Gastrocnemius medialis (tissue), 4 donors: ENCODE measurements around the gene RALGAPA1. TPM values are rescaled to one million over a fixed set of nuclear protein-coding genes. Genes with fewer than 3 reads are reported as not detected.

Experiments
- ATAC-seq, 2 donors: fragments of 150-250 bp; one replicate each; pipeline ENCODE4 v1.9.1; 2016
- DNase-seq, 2 donors: peaks; one replicate each; pipeline ENCODE4 v3.0.0-alpha.2; 2019
- H3K27ac ChIP-seq, 4 donors: fragments of 200-600 bp; sonication (generic); 1 replicate in 1 of 4; 2 replicates in 3 of 4; pipeline ENCODE4 v1.5.1; 2016 to 2018; ENCODE audit warnings: mild to moderate bottlenecking in 2 of 4, moderate library complexity in 1 of 4
- H3K27me3 ChIP-seq, 3 donors: fragments of 200-600 bp; sonication (generic) in 2 of 3; 1 replicate in 1 of 3; 2 replicates in 2 of 3; pipeline versions ENCODE4 v1.5.1 to v1.6.0; 2016 to 2019; ENCODE audit warnings: mild to moderate bottlenecking in 1 of 3, moderate library complexity in 1 of 3
- H3K36me3 ChIP-seq, 2 donors: fragments of 200-600 bp; sonication (generic) in 1 of 2; one replicate each; pipeline ENCODE4 v1.5.1; 2017 to 2018
- H3K4me1 ChIP-seq, 2 donors: fragments of 200-600 bp; sonication (generic) in 1 of 2; one replicate each; pipeline ENCODE4 v1.5.1; 2016 to 2017; ENCODE audit warnings: mild to moderate bottlenecking in 2 of 2
- H3K4me3 ChIP-seq, 4 donors: fragments of 200-600 bp; sonication (generic) in 3 of 4; 1 replicate in 1 of 4; 2 replicates in 3 of 4; pipeline ENCODE4 v1.5.1; 2016 to 2019; ENCODE audit warnings: mild to moderate bottlenecking in 2 of 4
- H3K9me3 ChIP-seq, 3 donors: fragments of 200-600 bp; sonication (generic) in 2 of 3; 1 replicate in 1 of 3; 2 replicates in 2 of 3; pipeline ENCODE4 v1.5.1; 2016 to 2019
- CTCF ChIP-seq, 5 experiments: fragments of 450-650 bp in 3 of 5; fragments of 200-600 bp in 2 of 5; sonication (generic) in 2 of 5; IDR thresholded peaks in 4 of 5; conservative IDR thresholded peaks in 1 of 5; 1 replicate in 4 of 5; 2 replicates in 1 of 5; pipeline ENCODE4 v1.5.1; 2016 to 2019; ENCODE audit warnings: antibody characterized with exemption in 5 of 5, mild to moderate bottlenecking in 3 of 5, moderate library complexity in 3 of 5
- POLR2A ChIP-seq, 2 donors: fragments of 450-650 bp; IDR thresholded peaks; one replicate each; pipeline ENCODE4 v1.6.1; 2017; ENCODE audit warnings: antibody characterized with exemption in 2 of 2, mild to moderate bottlenecking in 2 of 2, moderate library complexity in 2 of 2
- in situ Hi-C, 4 donors: fragments of 200-750 bp; cut with MboI; loops; one replicate each; pipeline versions ENCODE4 v1.15.0 to v1.8.0; 2017; ENCODE audit warnings: low sequenced_read_pairs in 4 of 4
- intact Hi-C: fragments of 100-400 bp; cut with DNase I; formaldehyde crosslinking; loops from one replicate; pipeline ENCODE4 v1.15.1; 2023; ENCODE audit warnings: low total_unique reads
- total RNA-seq, 4 donors: library from RNA; depleted of rRNA; stranded (reverse); fragments of >200 nt; gene quantifications; one replicate each; pipeline versions ENCODE4 v1.1.0 to v1.2.3, GENCODE V29; 2016

RALGAPA1 gene
- total RNA-seq, 4 donors from 2014 or later = 26.0 to 55.9 (median 30.2) TPM

GRCh38 chr14:35532783-35533356 is 276.2 kb downstream of the RALGAPA1 start:
- Histone ChIP-seq H3K36me3 (no peaks in the 10 kb centered on the region), H3K4me3 (peak overlapping the region; percentile 50 to 82 (median 60)), H3K4me1 (peaks cover 11 to 26% of the 10 kb centered on the region in 2 donors), H3K9me3 (no peaks in the 10 kb centered on the region), H3K27me3 (peaks cover 38 to 48% (median 42%) of the 10 kb centered on the region in 3 donors), H3K27ac (no peak overlapping the region)
- no peak for DNase-seq
- ATAC-seq = no peak
- TF ChIP-seq POLR2A (IDR thresholded peaks at IDR 0.05) = no peak
- no peak for TF ChIP-seq CTCF (IDR thresholded peaks at IDR 0.05 in 4 of 5, conservative IDR thresholded peaks at IDR 0.05 in 1 of 5)
- intact Hi-C loops (no loop called here), in situ Hi-C loops (no loop called here)

DNA sequence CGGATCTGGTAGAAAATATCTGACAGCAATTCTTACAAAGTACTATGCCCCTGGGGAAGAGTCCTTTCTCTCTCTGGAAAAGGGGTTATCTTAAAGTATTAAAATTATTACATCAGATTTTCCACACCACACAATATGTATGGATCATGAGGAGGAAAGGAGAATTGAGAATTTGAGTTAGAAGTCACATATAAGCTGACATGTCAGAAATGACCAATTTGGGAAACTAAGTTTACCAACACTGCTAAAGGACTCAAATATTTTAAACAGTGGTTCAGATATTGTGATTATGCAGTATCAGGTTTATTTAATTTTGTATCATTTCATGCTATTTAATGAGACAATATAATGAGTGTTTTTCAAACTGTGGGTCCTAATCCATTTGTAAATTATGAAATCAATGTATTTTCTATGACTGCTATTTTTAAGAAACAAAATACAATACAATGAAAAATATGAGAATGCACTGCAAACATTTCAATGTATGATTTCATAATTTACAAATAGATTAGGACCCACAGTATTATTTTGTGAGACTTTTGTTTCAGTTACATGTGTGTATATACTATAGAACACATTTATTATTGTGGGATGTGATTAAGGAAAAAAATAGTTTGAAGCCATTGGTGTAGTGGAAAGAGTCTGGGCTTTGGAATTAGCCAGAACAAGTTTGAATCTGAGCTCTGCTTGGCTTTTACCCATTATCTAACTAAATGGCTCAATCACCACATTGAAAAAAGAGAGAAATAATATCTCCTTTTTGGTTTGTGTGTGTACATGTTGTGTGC is 276.9 kb downstream of the RALGAPA1 start:
- Histone ChIP-seq H3K27me3 (peaks cover 38 to 48% (median 42%) of the 10 kb centered on the region in 3 donors), H3K27ac (no peak overlapping the region), H3K36me3 (no peaks in the 10 kb centered on the region), H3K4me3 (no peak overlapping the region), H3K4me1 (peaks cover 11 to 26% of the 10 kb centered on the region in 2 donors), H3K9me3 (no peaks in the 10 kb centered on the region)
- intact Hi-C loops (no loop called here), in situ Hi-C loops (no loop called here)
- no peak for TF ChIP-seq POLR2A (IDR thresholded peaks at IDR 0.05)
- TF ChIP-seq CTCF (IDR thresholded peaks at IDR 0.05 in 4 of 5, conservative IDR thresholded peaks at IDR 0.05 in 1 of 5) = no peak
- DNase-seq (no peak), ATAC-seq (no peak)

GRCh38 chr14:35526962-35527361 is 282.1 kb downstream of the RALGAPA1 start:
- Histone ChIP-seq H3K27me3 (peaks cover 2 to 12% (median 12%) of the 10 kb centered on the region in 3 donors), H3K4me1 (no peaks in the 10 kb centered on the region), H3K36me3 (no peaks in the 10 kb centered on the region), H3K27ac (no peak overlapping the region), H3K9me3 (no peaks in the 10 kb centered on the region), H3K4me3 (no peak overlapping the region)
- intact Hi-C loops (no loop called here), in situ Hi-C loops (no loop called here)
- ATAC-seq = no peak
- no peak for DNase-seq
- no peak for TF ChIP-seq POLR2A (IDR thresholded peaks at IDR 0.05)
- no peak for TF ChIP-seq CTCF (IDR thresholded peaks at IDR 0.05 in 4 of 5, conservative IDR thresholded peaks at IDR 0.05 in 1 of 5)

DNA sequence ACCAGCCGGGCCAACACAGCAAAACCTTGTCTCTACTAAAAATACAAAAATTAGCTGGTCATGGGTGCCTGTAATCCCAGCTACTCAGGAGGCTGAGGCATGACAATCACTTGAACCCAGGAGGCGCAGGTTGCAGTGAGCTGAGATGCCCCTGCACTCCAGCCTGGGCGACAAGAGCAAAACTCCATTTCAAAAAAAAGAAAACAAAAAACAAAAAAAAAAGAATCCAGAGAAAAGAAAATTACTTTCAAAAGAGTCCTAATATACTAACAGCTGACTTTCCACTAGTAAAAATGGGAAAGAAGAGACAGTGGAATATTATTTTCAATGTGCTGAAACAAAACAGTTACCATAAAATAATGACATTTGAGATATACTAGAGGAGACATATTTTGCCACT is 283.4 kb downstream of the RALGAPA1 start:
- DNase-seq (no peak), ATAC-seq (no peak)
- intact Hi-C loops (no loop called here), in situ Hi-C loops (no loop called here)
- H3K36me3 ChIP-seq = no peaks in the 10 kb centered on the region
- no peak overlapping the region for H3K4me3 ChIP-seq
- H3K27me3 ChIP-seq = peaks cover 0 to 2% (median under 1%) of the 10 kb centered on the region in 3 donors
- no peaks in the 10 kb centered on the region for H3K4me1 ChIP-seq
- H3K27ac ChIP-seq = no peak overlapping the region
- no peak for TF ChIP-seq CTCF (IDR thresholded peaks at IDR 0.05 in 4 of 5, conservative IDR thresholded peaks at IDR 0.05 in 1 of 5)
- no peak for TF ChIP-seq POLR2A (IDR thresholded peaks at IDR 0.05)
- H3K9me3 ChIP-seq = no peaks in the 10 kb centered on the region
